Measurements from ENCODE around the gene RPS24.
"Not testable (repeated sequence)": the region's sequence is repeated elsewhere in the genome, so short reads cannot be mapped to it uniquely, and the experiment has no call there.

RPS24 gene

DNA sequence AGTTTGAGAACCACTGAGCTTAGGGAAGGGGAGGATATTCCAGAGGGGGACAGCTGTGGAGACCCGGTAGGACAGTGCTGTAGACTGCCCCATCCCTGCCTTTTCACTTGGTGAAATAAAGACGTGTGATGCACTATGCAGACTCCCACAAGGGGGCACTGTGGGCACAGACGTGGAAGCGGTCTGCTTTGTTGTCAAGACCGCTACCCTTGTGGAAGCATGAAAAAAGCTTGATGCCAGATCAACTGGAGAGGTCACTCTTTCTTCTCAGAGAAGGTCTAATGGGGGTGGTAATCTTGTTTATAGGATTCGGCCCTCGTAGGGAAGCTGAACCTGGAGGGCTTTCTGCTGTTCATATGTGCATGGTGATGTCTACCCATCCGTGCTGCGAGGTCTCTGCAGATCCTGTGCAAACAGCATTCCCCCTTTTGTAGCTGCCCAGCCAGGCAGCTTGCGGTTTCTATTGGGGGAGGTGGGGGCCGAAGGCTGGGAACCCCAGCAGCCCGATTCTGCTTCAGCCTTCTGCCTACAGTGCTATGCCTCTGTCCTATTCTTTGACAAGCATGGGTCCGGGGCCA lies 13.7 kb downstream of the RPS24 start:
- DNase-seq (ENCODE audit: insufficient read length, low spot score), result no peak
- FAIRE-seq, result no peak

DNA sequence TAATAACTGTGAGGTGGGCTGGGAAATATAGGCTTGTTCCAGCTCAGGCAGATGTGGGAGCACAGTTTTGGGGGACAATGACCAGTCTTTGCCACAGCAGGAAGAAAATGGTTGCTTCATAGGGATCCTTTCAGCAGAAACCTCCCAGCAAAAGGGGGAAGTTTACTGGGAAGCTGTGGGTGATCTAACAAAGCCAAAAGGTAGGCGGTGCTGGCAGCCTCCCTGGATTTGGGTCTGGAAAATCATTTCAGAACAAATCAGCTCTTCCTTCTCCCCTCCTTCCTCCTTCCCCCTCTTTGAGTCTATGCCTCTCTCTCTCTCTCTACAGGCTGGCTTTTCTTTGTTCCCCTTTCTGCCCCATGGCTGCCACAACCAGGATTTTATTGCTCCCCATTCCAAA lies 16.2 kb downstream of the RPS24 start:
- FAIRE-seq, result no peak
- DNase-seq (ENCODE audit: insufficient read length, low spot score), result no peak

DNA sequence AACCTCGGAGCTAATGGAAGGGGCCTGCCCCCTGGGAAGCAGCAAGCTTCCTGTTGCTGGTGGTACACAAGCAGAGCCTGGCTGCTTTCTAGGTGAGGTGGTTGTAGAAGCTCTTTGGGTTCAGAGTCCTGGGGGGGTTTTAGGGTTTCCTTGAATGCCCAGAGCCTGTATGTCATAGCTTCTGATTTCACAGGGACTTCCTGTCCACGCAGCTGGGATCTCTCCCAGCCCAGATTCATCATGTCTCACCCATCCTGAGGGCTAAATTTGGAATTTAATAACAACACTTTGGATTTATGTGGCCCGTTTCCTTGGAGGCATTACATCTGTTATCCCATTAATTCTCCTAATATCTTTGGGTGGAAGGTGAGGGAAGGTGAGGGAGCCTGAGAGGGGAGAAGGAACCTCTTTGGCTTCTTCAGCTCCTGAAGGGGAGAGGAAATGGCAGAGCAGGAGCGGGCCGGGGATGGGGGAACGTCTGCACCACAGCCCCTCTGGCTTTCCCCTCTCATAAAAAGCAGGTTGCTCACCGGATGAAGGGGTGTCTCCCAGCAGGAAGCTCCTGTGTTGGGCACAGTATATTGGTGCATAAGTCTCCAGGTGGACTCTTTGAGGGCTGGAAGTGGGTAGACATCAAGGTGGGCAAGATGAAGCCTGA lies 19.7 kb downstream of the RPS24 start:
- DNase-seq (ENCODE audit: insufficient read length, low spot score) (no peak), FAIRE-seq (no peak)

DNA sequence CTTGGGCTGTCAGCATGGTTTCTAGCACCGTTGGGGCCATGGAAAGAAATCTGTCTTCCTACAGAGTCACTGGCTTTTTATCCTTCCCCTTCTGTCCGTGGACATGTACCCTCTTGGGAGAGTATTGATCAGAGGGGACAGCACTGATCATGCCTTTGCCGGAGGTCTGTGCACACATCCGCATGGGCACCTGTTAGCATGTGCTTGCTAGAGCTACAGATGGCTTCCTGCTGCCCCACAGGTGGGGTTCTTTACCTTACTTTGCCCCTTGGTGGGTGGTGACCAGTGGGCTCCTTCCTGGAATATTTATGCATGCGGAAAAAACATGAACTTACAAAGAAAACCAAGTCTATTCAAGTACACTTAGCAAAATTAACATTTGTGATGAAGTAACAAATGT lies 24.9 kb downstream of the RPS24 start:
- FAIRE-seq (no peak), DNase-seq (ENCODE audit: insufficient read length, low spot score) (no peak)

DNA sequence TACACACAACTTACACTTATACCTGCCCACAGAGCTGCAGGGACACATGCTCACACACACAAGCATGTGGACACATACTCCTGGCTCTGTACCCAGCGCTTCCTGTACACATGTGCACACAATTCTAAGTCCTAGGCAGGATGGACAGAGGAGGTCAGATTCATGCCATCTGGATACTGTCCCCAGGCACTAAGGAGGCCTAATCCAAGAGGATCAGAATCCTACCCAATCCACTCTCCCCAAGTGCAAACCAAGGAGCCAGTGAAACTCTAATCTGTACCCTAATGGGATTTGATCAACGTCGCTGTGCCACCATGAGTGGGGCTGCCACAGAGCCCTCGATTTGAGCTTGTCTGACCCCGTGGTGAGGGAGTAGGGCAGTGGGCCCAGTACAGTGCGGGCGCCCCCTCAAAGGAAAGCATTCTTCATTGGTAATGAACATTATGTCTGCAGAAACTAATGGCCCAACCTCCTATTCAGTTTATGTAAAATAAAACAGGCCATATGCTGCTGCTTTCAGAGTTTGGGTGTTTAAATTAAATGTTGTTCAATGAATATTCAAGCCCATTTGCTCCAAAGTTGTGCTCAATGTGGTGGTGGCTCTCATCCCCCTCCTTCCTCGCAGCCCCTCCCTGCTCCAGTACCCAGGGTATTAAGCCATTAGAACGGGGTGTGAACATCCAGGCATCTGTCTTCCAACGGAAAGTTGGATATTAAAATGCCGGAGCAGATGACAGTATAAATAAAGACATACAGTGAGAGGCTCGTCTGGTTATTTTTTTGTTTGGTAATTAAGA lies 26.4 kb downstream of the RPS24 start:
- DNase-seq (ENCODE audit: insufficient read length, low spot score), result no peak
- no peak for FAIRE-seq

DNA sequence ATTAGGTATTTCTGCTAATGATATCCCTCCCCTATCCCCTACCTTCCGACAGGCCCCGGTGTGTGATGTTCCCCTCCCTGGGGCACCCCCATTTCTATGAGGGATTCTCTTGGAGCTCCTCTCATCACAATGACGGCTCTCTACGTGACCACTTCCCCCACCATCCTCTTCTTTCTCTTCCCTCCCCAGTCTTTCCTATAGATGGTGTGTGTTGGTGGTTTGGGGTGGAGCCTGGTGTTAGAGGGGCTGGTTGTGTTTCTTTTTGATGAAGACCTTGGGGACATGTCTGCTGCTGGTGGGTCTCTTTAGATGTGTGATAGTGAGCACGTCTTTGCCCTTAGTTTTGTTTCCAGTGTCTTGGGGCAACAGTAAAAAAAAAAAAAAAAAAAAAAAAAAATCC lies 28.6 kb downstream of the RPS24 start:
- DNase-seq (ENCODE audit: insufficient read length, low spot score), result no peak
- FAIRE-seq, result no peak

DNA sequence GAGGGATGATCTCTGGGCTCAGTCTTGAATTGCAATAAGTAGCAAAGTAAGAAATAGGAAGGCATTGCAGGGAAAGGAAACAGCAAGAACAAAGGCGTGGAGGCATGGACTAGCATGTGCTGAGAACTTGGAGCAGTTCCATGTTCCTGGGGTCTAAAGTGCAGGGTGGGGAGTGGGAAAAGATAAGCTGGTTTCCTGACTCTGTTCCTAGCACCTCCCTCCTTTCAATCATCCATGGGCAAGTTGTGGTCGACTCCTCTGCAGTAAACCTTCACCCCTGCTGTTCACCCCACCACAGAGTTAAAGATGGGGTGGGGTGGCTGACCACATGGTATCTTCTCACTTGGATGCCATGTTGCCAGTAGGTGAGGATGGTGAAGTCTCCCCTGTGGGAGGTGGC lies 29.6 kb downstream of the RPS24 start:
- DNase-seq (ENCODE audit: insufficient read length, low spot score) (no peak), FAIRE-seq (no peak)

DNA sequence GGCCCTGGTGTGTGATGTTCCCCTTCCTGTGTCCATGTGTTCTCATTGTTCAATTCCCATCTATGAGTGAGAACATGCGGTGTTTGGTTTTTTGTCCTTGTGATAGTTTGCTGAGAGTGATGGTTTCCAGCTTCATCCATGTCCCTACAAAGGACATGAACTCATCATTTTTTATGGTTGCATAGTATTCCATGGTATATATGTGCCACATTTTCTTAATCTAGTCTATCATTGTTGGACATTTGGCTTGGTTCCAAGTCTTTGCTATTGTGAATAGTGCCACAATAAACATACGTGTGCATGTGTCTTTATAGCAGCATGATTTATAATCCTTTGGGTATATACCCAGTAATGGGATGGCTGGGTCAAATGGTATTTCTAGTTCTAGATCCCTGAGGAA lies 31.3 kb downstream of the RPS24 start:
- FAIRE-seq; DNase-seq (ENCODE audit: insufficient read length, low spot score): not testable (repeated sequence)

DNA sequence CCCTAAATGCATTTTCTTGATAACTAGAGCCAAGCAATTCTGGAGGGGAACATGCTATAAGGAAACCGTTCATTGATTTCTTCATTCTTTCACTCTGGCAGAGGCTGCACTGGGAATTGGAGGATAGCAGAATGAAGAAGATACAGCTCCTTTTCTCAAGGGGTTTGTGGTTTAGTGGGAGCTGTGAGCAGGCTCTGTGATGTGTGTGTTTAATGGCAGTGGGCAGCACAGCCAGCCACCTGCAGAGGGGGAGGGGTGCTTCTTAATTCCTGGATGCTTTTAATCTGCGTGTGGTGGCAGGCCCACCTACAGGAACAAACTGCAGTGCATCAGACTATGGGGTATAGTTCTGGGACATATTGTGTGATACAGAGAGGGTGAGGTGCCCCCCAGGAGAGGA lies 31.9 kb downstream of the RPS24 start:
- no peak for DNase-seq (ENCODE audit: insufficient read length, low spot score)
- no peak for FAIRE-seq

DNA sequence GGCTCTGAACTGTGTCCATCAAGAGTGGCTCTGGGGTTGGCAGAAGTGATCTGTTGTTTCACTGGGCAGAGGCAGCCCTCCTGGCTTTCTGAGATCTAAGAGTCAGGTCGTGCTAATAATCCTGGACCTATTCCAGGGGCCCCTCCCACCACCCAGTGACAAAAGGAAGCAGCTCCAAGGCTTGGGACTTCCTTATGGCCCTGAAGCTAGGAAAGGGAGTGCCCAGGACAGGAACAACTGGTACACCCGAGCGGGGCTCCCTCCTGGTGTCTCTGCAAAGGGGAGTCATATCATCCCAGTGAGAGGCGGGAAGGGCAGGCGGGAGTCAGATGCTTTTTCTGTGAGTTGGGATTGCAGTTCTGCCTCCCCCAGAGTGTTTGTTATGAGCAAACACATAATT lies 32.3 kb downstream of the RPS24 start:
- DNase-seq (ENCODE audit: insufficient read length, low spot score), result no peak
- FAIRE-seq, result no peak

DNA sequence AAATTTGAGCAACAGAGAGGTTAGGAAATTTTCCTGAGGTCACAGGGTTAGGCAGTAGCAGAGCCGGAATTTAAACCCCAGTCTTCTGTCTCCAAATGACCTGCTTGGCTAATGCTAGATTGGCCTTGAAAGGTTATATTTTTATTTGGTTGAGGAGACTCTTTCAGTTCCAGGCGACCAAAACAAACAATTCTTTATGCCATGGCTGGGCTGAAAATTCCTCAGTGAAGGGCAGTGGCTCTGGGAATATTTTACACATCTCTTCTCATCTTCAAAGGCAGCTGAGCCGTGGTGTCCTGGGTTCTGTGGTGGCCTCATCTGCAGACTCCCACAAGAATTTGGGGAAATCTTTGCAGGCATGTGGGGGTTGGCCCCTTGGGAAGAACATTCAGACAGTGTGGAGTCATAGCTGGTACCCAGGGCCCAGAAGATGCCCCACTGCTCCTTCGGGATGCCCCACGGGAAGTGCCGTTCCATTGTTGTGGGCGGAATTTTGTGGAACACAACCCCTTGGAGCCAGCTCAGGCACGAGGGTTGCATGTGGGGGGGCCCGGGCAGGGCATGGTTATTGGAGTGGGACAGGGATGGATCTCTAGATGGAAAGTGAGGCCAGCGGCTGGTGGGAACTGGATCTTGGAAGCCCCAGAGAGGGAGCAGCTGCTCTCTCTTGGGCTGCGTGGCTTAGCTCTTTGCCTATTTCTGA lies 33.2 kb downstream of the RPS24 start:
- DNase-seq (ENCODE audit: insufficient read length, low spot score), result no peak
- FAIRE-seq, result no peak

DNA sequence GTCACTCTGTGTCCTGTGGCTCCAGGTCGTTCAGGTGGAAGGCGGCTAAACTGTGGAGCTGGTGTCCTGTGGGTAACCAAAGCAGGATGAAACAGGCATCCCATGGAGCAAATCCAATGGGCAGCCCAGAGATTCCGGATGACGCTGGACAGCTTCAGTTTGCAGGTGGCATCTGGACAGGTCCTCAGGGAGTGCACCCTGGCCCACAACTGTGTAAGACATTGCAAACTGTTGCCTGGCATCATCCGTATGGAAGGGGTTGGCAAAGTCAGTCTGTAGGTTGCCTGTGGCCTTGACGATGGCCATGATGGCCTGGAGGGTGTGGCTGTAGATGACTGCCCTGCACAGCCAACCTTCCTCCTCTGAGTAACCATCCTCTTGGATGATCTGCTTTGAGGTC lies 35.5 kb downstream of the RPS24 start:
- DNase-seq (ENCODE audit: insufficient read length, low spot score), result no peak
- no peak for FAIRE-seq

DNA sequence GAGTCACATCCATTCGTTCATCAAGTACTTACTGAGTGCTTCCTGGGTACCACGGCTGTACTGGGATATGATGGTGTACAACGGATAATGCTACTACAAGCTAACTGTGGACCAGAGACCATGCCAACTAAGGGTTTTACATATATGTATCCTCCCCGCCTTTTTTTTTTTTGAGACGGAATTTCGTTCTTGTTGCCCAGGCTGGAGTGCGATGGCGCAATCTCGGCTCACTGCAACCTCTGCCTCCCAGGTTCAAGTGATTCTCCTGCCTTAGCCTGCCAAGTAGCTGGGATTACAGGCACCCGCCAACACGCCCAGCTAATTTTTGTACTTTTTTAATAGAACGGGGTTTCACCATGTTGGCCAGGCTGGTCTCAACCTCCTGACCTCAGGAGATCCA lies 36.4 kb downstream of the RPS24 start:
- not testable (repeated sequence) for DNase-seq (ENCODE audit: insufficient read length, low spot score); FAIRE-seq

DNA sequence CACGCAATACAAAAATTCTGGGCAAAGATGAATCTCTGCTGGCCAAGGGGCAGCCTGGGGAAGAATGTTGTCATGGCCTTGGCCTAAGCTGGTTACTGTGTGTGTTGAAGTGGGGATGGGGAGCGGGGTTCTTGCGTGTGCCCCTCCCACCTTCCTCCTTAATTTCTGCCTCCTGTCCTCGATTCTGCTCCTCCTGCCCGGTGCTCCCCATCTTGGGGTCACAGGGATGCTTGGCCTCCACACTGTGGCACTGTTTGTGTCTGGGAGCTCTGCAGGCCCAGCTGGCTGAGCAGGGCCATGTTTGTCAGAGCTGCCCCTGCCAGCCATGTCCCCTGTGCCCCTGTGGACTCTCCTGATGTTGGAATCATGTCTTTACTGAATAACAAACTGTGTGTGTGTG lies 37.1 kb downstream of the RPS24 start:
- FAIRE-seq (no peak), DNase-seq (ENCODE audit: insufficient read length, low spot score) (no peak)

DNA sequence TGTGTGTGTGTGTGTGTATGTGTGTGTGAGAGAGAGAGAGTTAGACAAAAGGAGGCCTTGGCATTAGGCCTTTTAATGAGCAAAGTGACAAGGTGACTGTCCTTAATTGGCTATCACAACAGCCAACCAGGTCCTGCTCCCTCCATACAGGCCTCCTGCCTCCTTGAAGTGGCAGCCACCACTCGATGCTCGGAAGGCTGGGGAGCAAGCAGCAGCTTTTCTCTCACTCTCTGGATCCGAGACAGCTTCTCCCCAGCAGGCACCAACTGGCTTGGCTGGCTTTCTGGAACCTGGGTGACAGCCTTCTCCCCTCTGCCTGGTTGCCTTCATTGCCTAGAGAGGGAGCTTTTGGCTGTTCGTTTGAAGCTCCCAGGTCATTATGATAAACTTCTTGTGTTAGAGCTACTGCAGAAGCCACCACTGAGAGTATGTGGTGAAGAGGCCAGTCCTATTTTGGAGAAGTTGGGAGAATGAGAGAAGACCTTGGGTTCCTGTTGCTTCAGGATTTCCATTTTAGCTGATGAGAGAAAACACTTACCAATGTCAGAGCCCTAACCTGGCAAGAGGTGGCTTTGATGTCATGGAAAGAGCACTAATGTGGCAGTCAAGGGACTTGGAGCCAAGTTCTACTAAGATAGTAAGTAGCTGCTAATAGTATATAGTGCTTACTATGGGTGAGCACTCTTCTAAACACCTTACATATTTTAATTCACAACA lies 37.6 kb downstream of the RPS24 start:
- DNase-seq (ENCODE audit: insufficient read length, low spot score) (no peak), FAIRE-seq (no peak)

DNA sequence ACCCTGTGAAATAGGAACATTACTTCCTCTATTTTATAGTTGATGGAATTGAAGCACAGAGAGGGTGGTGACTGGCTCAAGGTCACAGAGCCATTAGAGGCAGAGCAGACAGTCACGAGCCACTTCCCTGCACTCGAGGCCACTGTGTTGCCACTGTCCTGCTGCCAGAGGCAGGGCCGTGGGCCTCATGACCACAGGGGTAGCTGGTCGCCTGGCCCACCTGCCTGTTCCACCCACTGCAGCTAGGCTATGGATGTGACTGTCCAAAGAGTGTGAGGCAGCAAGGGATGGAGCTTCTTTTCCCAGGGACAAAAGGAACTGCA lies 38.2 kb downstream of the RPS24 start:
- DNase-seq (ENCODE audit: insufficient read length, low spot score) (no peak), FAIRE-seq (no peak)

DNA sequence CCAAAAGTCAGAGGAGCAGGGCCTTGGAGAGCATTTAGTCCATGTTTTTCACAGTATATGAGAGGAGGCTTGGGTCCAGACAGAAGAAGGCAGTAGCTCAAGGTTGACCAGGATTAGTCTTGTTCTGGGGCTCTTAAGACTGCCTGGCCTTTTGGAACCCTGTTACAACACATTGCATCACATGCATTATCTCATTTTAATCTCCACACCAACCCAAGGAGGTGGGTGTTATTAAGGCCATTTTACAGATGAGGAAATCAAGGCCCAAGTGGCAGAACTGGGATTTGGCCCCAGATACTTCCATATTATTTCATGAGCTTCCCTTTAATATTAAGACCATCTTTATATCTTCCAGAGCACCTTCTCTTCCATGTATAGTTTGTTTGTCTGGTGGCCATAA lies 38.8 kb downstream of the RPS24 start:
- DNase-seq (ENCODE audit: insufficient read length, low spot score) (no peak), FAIRE-seq (no peak)

DNA sequence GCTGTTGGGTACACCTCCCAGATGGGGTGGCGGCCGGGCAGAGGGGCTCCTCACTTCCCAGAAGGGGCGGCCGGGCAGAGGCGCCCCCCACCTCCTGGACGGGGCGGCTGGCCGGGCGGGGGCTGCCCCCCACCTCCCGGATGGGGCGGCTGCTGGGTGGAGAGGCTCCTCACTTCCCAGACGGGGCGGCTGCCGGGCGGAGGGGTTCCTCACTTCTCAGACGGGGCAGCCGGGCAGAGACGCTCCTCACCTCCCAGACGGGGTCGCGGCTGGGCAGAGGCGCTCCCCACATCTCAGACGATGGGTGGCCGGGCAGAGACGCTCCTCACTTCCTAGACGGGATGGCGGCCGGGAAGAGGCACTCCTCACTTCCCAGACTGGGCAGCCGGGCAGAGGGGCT lies 42.1 kb downstream of the RPS24 start:
- not testable (repeated sequence) for DNase-seq (ENCODE audit: insufficient read length, low spot score); FAIRE-seq

DNA sequence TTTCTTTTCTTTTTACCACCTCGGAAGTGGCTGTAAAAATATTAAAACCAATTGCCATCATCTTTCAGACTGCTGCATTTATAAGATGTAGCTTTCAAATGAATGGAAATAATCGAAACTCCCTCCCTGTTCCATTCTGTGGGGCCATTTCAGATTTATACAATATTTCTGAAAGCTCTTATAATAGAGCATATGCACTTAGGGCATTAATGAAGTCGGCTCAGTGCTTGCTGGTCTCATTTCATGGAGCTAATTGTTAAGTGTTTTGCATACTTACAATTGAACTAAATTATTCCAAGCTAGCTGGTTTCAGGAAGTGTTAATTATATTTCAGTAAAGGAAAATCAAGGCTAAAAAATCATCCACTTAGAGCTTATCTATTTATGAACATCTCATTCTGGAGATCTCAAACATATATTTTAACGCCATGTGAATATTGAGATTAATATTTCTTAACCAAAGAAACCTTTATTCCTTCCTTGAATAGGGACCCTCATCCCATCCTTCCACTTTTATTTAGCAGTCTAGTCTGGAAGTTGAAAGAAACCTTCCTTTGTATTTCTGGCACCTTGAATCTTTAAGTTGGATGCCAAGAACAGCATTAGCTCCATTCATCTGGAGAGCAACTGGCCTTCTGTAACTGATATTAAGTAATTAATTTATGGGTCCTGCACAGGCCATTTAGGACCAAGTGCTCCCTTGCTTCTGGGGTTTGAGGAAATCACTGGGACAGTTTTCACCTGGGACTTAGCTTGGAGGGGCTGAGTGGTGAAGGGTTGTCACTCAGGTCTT lies 45.1 kb downstream of the RPS24 start:
- no peak for FAIRE-seq

DNA sequence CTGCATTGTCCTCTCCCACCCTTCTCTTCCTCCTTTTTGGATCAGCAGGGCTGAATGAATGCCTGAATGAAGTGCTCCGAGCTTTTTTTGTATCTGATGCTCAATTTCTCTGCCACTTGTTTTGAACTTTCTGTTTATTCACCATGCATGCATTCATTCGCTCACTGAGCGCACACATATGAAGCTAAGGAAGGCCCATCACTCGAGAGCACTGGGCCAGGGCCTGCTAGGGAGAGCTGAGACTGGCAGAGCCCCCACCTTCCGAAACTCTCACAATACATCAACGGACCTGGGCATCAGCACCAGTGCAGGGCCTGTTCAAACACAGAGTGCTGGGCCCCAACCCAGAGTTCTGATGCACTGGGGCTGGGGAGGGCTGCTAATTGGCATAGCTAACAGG lies 45.7 kb downstream of the RPS24 start:
- DNase-seq (ENCODE audit: insufficient read length, low spot score), result no peak
- no peak for FAIRE-seq

More for the DNA sequence above, 45.1 kb downstream of the RPS24 start:
- no peak for DNase-seq (ENCODE audit: insufficient read length, low spot score)

Data from GM19239 (cell line).